CD14-positive monocyte (primary cell): ENCODE data around the gene VCL. TPM values are rescaled to one million over a fixed set of nuclear protein-coding genes. Genes with fewer than 3 reads are reported as not detected.

Experiments
- DNase-seq, 3 donors: peaks; one replicate each; pipeline ENCODE4 v3.0.0-alpha.2; 2011 to 2022
- H2AFZ ChIP-seq: 2 replicates; pipeline ENCODE4 v1.6.0; 2012; ENCODE audit warnings: mild to moderate bottlenecking, low read depth, low read length, inconsistent platforms; ENCODE audit not compliant: insufficient read depth, poor library complexity, severe bottlenecking
- H3K27ac ChIP-seq, 2 donors: 1 replicate in 1 of 2; 2 replicates in 1 of 2; pipeline ENCODE4 v1.5.1; 2012 to 2013; ENCODE audit warnings: low read length in 2 of 2, control low read depth in 1 of 2, inconsistent platforms in 1 of 2, low read depth in 1 of 2, mild to moderate bottlenecking in 1 of 2
- H3K27me3 ChIP-seq, 2 donors: one replicate each; pipeline versions ENCODE4 v1.6.0 to v1.6.1; 2011 to 2013; ENCODE audit warnings: low read length in 2 of 2; ENCODE audit not compliant: control insufficient read depth in 2 of 2, insufficient read depth in 2 of 2
- H3K36me3 ChIP-seq, 2 donors: replicated peaks in 1 of 2; 1 replicate in 1 of 2; 2 replicates in 1 of 2; pipeline versions ENCODE4 v1.5.1 to v1.6.1; 2012 to 2013; ENCODE audit warnings: low read length in 2 of 2, control low read depth in 1 of 2, inconsistent platforms in 1 of 2, mild to moderate bottlenecking in 1 of 2; ENCODE audit not compliant: insufficient read depth in 2 of 2, control insufficient read depth in 1 of 2
- H3K4me1 ChIP-seq, 2 donors: 1 replicate in 1 of 2; 2 replicates in 1 of 2; pipeline versions ENCODE4 v1.5.1 to v1.6.1; 2012 to 2013; ENCODE audit warnings: low read length in 2 of 2, control low read depth in 1 of 2, inconsistent platforms in 1 of 2, mild to moderate bottlenecking in 1 of 2, moderate library complexity in 1 of 2; ENCODE audit not compliant: insufficient read depth in 2 of 2, control insufficient read depth in 1 of 2
- H3K4me2 ChIP-seq: replicated peaks from 2 replicates; pipeline ENCODE3; 2012; ENCODE audit warnings: low read length, moderate library complexity, mild to moderate bottlenecking; ENCODE audit not compliant: poor library complexity, severe bottlenecking; ENCODE audit errors: extremely low read depth
- H3K4me3 ChIP-seq, 3 experiments: fragments of 200-600 bp in 1 of 3; sonication (generic) in 1 of 3; replicated peaks in 1 of 3; 1 replicate in 2 of 3; 2 replicates in 1 of 3; pipeline ENCODE4 v1.5.1; 2011 to 2013; ENCODE audit warnings: low read length in 3 of 3, mild to moderate bottlenecking in 3 of 3, control low read depth in 2 of 3, low read depth in 2 of 3, inconsistent platforms in 1 of 3, moderate library complexity in 1 of 3
- H3K79me2 ChIP-seq: 2 replicates; pipeline ENCODE4 v1.6.0; 2012; ENCODE audit warnings: mild to moderate bottlenecking, control low read depth, inconsistent platforms, low read length, moderate library complexity; ENCODE audit not compliant: insufficient read depth
- H3K9ac ChIP-seq: 2 replicates; pipeline ENCODE4 v1.6.0; 2017; ENCODE audit warnings: low read length, mild to moderate bottlenecking; ENCODE audit not compliant: insufficient read depth, poor library complexity, severe bottlenecking
- H3K9me3 ChIP-seq, 2 donors: replicated peaks in 1 of 2; 1 replicate in 1 of 2; 2 replicates in 1 of 2; pipeline versions ENCODE4 v1.5.1 to v1.6.1; 2012 to 2013; ENCODE audit warnings: low read length in 2 of 2, control low read depth in 1 of 2; ENCODE audit not compliant: control insufficient read depth in 1 of 2, insufficient read depth in 1 of 2
- H4K20me1 ChIP-seq: 2 replicates; pipeline ENCODE4 v1.6.0; 2012; ENCODE audit warnings: mild to moderate bottlenecking, low read length, control low read depth, moderate library complexity; ENCODE audit not compliant: insufficient read depth
- H3K27ac Mint-ChIP-seq, 7 donors: one replicate each; pipeline ENCODE4 v1.8.0; 2020; ENCODE audit warnings: mild to moderate bottlenecking in 7 of 7, mixed read lengths in 7 of 7, moderate library complexity in 6 of 7, inconsistent platforms in 2 of 7
- H3K27me3 Mint-ChIP-seq, 3 donors: one replicate each; pipeline ENCODE4 v1.8.0; 2021 to 2022; ENCODE audit warnings: low read depth in 3 of 3, mild to moderate bottlenecking in 3 of 3, mixed read lengths in 3 of 3, moderate library complexity in 3 of 3, inconsistent platforms in 1 of 3
- H3K36me3 Mint-ChIP-seq, 2 donors: one replicate each; pipeline ENCODE4 v1.8.0; 2020; ENCODE audit warnings: mixed read lengths in 2 of 2, inconsistent platforms in 1 of 2, mild to moderate bottlenecking in 1 of 2
- H3K4me1 Mint-ChIP-seq: one replicate; pipeline ENCODE4 v1.8.0; 2020; ENCODE audit warnings: mild to moderate bottlenecking, mixed read lengths
- H3K4me3 Mint-ChIP-seq, 2 donors: one replicate each; pipeline ENCODE4 v1.8.0; 2020; ENCODE audit warnings: mild to moderate bottlenecking in 2 of 2, mixed read lengths in 2 of 2, moderate library complexity in 1 of 2
- H3K9me3 Mint-ChIP-seq, 7 donors: one replicate each; pipeline ENCODE4 v1.8.0; 2020 to 2022; ENCODE audit warnings: mixed read lengths in 7 of 7, mild to moderate bottlenecking in 6 of 7, moderate library complexity in 6 of 7, inconsistent platforms in 2 of 7
- CTCF ChIP-seq: fragments of 200-600 bp; IDR thresholded peaks from one replicate; pipeline ENCODE4 v1.8.0; 2022; ENCODE audit warnings: antibody characterized with exemption, mild to moderate bottlenecking
- WGBS: methylation state at CpG from one replicate; pipeline ENCODE4 v1.1.5; 2013; ENCODE audit warnings: missing lambda C conversion rate; ENCODE audit not compliant: insufficient coverage; 5-methylcytosine and 5-hydroxymethylcytosine counted together
- intact Hi-C, 2 donors: fragments of 100-400 bp; cut with micrococcal nuclease; formaldehyde crosslinking; loops; one replicate each; pipeline versions ENCODE4 v1.15.0 to v1.15.1; 2023
- polyA plus RNA-seq, 3 donors: library from polyadenylated mRNA; depleted of rRNA in 1 of 3; unstranded in 2 of 3; stranded (reverse) in 1 of 3; fragments of 300-500 nt in 2 of 3; fragments of >200 nt in 1 of 3; fragmentation: Illumina TruSeq in 2 of 3; gene quantifications; 1 replicate in 2 of 3; 2 replicates in 1 of 3; pipeline ENCODE4 v1.2.3, GENCODE V29; 2012 to 2021

Gene VCL
- polyA plus RNA-seq, 3 donors = 39.1 to 68.4 (median 52.8) TPM

- Histone ChIP-seq H3K27me3 (no peaks in the 10 kb centered on the region), H3K27ac (peak overlapping the region in 1 of 2 donors; percentile 17), H4K20me1 (peaks cover 66% of the 10 kb centered on the region), H3K4me1 (no peaks in the 10 kb centered on the region), H3K4me2 (no peak overlapping the region), H3K79me2 (peaks cover 18% of the 10 kb centered on the region), H3K36me3 (peaks cover 57 to 84% of the 10 kb centered on the region in 2 donors), H2AFZ (no peak overlapping the region), H3K4me3 (no peak overlapping the region), H3K9me3 (no peaks in the 10 kb centered on the region), H3K9ac (no peak overlapping the region)
- peaks cover 17% of the 10 kb centered on the region for H3K4me1 Mint-ChIP-seq
- peaks cover 60 to 68% of the 10 kb centered on the region in 2 donors for H3K36me3 Mint-ChIP-seq
- TF ChIP-seq CTCF = no peak
- no peaks in the 10 kb centered on the region for H3K9me3 Mint-ChIP-seq
- intact Hi-C loops = loop anchor here in 1 of 2 donors (10.0 kb wide), 1 partner anchor 111 kb away; no protein-coding TSS in a partner anchor
- no peak overlapping the region for H3K4me3 Mint-ChIP-seq
- no peak for DNase-seq
- WGBS = 95% methylated on average over 4 of the region's 5 CpGs
- no peaks in the 10 kb centered on the region for H3K27me3 Mint-ChIP-seq
- peak overlapping the region in 4 of 7 donors; percentile 9 to 69 (median 50) for H3K27ac Mint-ChIP-seq
Observed at GRCh38 chr10:74075906-74076305, 78.0 kb downstream of the VCL start.

DNA sequence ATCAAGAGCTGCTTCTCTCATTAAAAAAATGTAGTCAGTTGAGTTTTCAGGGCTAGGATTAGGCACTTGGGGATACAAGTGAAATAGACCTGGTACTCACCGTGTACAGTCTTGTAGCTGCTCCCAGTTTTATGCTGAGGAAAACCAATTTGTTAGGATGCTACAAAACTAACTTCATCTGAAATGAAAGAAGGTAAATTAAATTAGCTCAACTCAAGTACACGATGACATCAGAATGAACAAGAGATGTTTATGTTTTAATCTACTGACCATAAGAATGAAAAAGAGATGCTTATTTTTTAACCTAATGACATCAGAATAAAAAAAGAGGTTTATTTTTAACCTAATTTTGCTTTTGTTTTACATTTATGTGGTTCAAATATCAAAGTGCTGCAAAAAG is 79.0 kb downstream of the VCL start:
- H3K27ac ChIP-seq = peak overlapping the region in 1 of 2 donors; percentile 17
- TF ChIP-seq CTCF = no peak
- DNase-seq = no peak
- H3K9me3 Mint-ChIP-seq = no peaks in the 10 kb centered on the region
- peaks cover 18% of the 10 kb centered on the region for H3K79me2 ChIP-seq
- no peak overlapping the region for H3K27ac Mint-ChIP-seq
- H3K27me3 Mint-ChIP-seq = no peaks in the 10 kb centered on the region
- H3K9me3 ChIP-seq = no peaks in the 10 kb centered on the region
- H4K20me1 ChIP-seq = peaks cover 71% of the 10 kb centered on the region
- peaks cover 55 to 73% of the 10 kb centered on the region in 2 donors for H3K36me3 Mint-ChIP-seq
- no peak overlapping the region for H3K4me2 ChIP-seq
- peaks cover 49 to 79% of the 10 kb centered on the region in 2 donors for H3K36me3 ChIP-seq
- intact Hi-C loops = loop anchor here in 1 of 2 donors (10.0 kb wide), 1 partner anchor 112 kb away; no protein-coding TSS in a partner anchor
- H3K4me1 ChIP-seq = no peaks in the 10 kb centered on the region
- no peak overlapping the region for H2AFZ ChIP-seq
- H3K4me3 Mint-ChIP-seq = no peak overlapping the region
- H3K4me1 Mint-ChIP-seq = peaks cover 17% of the 10 kb centered on the region
- no peaks in the 10 kb centered on the region for H3K27me3 ChIP-seq
- no CpG with 5 or more reads among the region's 2 CpGs for WGBS
- no peak overlapping the region for H3K9ac ChIP-seq
- no peak overlapping the region for H3K4me3 ChIP-seq
